ENCODE data around the gene CEACAM16. TPM values are rescaled to one million over a fixed set of nuclear protein-coding genes. Genes with fewer than 3 reads are reported as not detected.

CEACAM16 gene
- total and polyA plus RNA-seq, 8 donors: 0.16 to 1.0 (median 0.37) TPM; not detected in 3

DNA sequence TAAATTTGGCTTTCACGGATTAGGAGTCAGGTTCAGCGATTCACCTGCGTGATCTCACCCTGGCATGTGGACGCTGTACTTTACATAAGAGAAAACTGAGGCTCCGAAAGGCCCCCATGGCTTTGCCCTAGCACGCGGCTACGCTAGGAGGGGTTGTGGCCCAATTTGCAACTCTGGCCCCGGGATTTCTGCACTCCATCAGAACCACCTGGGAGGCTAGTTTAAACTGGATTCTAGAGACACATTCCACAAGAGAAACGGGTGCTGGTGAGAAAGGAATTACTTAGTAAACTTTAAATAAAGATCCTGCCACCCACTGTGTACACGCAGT, 55.8 kb downstream of the CEACAM16 start:
- intact Hi-C loops (cut with DNase I): no loop called here
- ATAC-seq (no peak), FAIRE-seq (no peak), DNase-seq (no peak)
- Histone ChIP-seq H3K4me1 (peaks cover 14 to 31% (median 21%) of the 10 kb centered on the region in 3 donors), H3K27ac (peak overlapping the region; percentile 79 to 96 (median 83)), H3K27me3 (no peaks in the 10 kb centered on the region), H3K9me3 (no peaks in the 10 kb centered on the region), H3K36me3 (peaks cover 0 to 8% (median 0%) of the 10 kb centered on the region in 3 donors), H3K4me3 (peak overlapping the region in 2 of 4 donors; percentile 49 to 80)
- TF ChIP-seq, protein P1, sequence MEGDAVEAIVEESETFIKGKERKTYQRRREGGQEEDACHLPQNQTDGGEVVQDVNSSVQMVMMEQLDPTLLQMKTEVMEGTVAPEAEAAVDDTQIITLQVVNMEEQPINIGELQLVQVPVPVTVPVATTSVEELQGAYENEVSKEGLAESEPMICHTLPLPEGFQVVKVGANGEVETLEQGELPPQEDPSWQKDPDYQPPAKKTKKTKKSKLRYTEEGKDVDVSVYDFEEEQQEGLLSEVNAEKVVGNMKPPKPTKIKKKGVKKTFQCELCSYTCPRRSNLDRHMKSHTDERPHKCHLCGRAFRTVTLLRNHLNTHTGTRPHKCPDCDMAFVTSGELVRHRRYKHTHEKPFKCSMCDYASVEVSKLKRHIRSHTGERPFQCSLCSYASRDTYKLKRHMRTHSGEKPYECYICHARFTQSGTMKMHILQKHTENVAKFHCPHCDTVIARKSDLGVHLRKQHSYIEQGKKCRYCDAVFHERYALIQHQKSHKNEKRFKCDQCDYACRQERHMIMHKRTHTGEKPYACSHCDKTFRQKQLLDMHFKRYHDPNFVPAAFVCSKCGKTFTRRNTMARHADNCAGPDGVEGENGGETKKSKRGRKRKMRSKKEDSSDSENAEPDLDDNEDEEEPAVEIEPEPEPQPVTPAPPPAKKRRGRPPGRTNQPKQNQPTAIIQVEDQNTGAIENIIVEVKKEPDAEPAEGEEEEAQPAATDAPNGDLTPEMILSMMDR (IDR thresholded peaks at IDR 0.05): no peak
- WGBS, 2 donors: 17% methylated on average over 11 of the region's 11 CpGs

DNA sequence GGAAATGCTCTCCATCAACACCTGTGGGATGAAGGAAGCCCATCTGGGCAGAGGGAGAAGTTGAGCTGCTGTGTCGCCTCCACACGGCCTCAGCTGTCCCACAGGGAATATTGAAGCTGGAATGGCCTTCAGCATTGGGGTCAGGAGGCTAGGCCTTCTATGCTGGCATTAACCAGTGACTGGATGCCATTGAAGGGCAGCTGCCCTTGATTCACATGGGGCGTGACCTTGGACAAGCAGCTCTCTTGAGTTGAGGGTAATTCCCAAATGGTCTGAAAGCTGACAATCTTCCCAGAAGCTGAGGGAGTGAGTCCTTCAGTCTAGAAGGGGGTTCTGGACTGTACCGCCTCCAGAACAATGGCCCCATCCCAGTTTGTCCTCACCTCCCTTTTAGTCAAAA, 56.3 kb downstream of the CEACAM16 start:
- WGBS, 2 donors: 43% methylated on average over 4 of the region's 4 CpGs
- peak in 3 of 6 donors; percentile 51 to 67 (median 60) for DNase-seq
- intact Hi-C loops (cut with DNase I): no loop called here
- TF ChIP-seq, protein P1 (IDR thresholded peaks at IDR 0.05): no peak
- Histone ChIP-seq H3K27me3 (no peaks in the 10 kb centered on the region), H3K4me3 (peak overlapping the region in 2 of 4 donors; percentile 49 to 80), H3K4me1 (peaks cover 14 to 31% (median 21%) of the 10 kb centered on the region in 3 donors), H3K27ac (peak overlapping the region; percentile 79 to 96 (median 83)), H3K36me3 (peaks cover 0 to 8% (median 0%) of the 10 kb centered on the region in 3 donors), H3K9me3 (no peaks in the 10 kb centered on the region)
- peak in 1 of 4 donors; percentile 5 for ATAC-seq
- FAIRE-seq: no peak

DNA sequence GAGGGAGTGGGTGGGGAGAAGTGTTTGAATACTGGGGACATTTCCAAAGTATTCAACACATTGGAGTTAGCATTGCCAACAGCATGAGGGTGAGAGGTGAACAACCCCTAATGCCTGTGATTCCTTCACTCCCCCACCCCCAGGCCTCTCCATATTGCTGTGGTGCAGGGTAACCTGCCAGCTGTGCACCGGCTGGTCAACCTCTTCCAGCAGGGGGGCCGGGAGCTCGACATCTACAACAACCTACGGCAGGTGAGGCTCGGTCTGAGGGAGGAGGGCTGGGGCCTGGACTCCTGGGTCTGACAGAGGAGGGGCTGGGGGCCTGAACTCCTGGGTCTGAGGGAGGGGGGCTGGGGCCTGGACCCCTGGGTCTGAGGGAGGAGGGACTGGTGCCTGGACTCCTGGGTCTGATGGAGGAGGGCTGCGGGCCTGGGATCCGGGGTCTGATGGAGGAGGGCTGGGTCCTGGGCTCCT, 57.2 kb downstream of the CEACAM16 start:
- no peak for ATAC-seq
- no peak for FAIRE-seq
- TF ChIP-seq, protein P1 (IDR thresholded peaks at IDR 0.05): no peak
- H3K27ac ChIP-seq: peak overlapping the region; percentile 0 to 96 (median 50)
- no peaks in the 10 kb centered on the region for H3K27me3 ChIP-seq
- peak overlapping the region in 1 of 4 donors; percentile 28 for H3K4me3 ChIP-seq
- WGBS, 2 donors: 55 to 75% methylated on average over 7 of the region's 7 CpGs
- no peaks in the 10 kb centered on the region for H3K9me3 ChIP-seq
- peaks cover 0 to 8% (median 0%) of the 10 kb centered on the region in 3 donors for H3K36me3 ChIP-seq
- peaks cover 14 to 31% (median 15%) of the 10 kb centered on the region in 3 donors for H3K4me1 ChIP-seq
- intact Hi-C loops (cut with DNase I): no loop called here
- peak in 5 of 6 donors; percentile 42 to 83 (median 62) for DNase-seq

DNA sequence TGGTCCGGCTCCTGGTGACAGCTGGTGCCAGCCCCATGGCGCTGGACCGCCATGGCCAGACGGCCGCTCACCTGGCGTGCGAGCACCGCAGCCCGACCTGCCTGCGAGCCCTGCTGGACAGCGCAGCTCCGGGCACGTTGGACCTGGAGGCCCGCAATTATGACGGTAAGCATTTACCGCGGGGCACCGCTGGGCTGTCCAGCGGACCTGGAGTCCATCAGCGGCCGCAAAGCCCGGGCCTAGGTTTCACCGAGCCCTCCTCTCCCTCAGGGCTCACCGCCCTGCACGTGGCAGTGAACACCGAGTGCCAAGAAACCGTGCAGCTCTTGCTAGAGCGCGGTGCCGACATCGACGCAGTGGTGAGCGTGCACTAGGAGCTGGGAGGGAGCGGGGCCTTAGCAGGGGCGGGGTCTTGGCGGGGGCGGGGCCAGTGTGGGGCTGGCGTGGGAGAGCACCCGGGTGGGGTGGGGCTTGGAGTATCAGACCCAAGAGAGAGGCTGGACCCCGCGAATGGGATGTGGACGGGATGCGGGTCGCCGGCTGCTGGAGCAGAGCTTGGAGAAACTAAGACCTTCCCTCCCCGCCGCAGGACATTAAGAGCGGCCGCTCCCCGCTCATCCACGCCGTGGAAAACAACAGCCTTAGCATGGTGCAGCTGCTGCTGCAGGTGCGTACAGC, 58.2 kb downstream of the CEACAM16 start:
- DNase-seq (peak in 5 of 6 donors; percentile 65 to 85 (median 78)), ATAC-seq (peak in 3 of 4 donors; percentile 14 to 49 (median 48)), FAIRE-seq (no peak)
- intact Hi-C loops (cut with DNase I): no loop called here
- Histone ChIP-seq H3K9me3 (no peaks in the 10 kb centered on the region), H3K4me3 (peak overlapping the region in 3 of 4 donors; percentile 21 to 33 (median 28)), H3K36me3 (peaks cover 0 to 8% (median 0%) of the 10 kb centered on the region in 3 donors), H3K27me3 (no peaks in the 10 kb centered on the region), H3K4me1 (peaks cover 14 to 25% (median 15%) of the 10 kb centered on the region in 3 donors), H3K27ac (peak overlapping the region; percentile 60 to 96 (median 76))
- 59 to 78% methylated on average over 41 to 53 of the region's 53 CpGs for WGBS, 2 donors
- TF ChIP-seq, protein P1 (IDR thresholded peaks at IDR 0.05): no peak
